ENCODE data around the gene KCNMA1. TPM values are rescaled to one million over a fixed set of nuclear protein-coding genes. Genes with fewer than 3 reads are reported as not detected.
A peak's percentile ranks its signal among the peaks of the same experiment; 100 is the strongest.

The KCNMA1 gene
- total RNA-seq, 4 donors from 2014 or later, result 68.4 to 170 (median 119) TPM

- intact Hi-C loops (cut with DNase I; ENCODE audit: low total_unique reads) (no loop called here), in situ Hi-C loops (cut with MboI; ENCODE audit: low pct_ligation_motif_present in 1 of 4, low pct_unique_long_range_greater_than_20kb in 1 of 4, low sequenced_read_pairs in 3 of 4) (no loop called here)
- Histone ChIP-seq H3K4me1 (peaks cover 0 to 4% (median 0%) of the 10 kb centered on the region in 4 donors), H3K27me3 (peaks cover 2% of the 10 kb centered on the region), H3K4me3 (no peak overlapping the region), H3K9me3 (no peaks in the 10 kb centered on the region), H3K27ac (peak overlapping the region in 1 of 4 donors; percentile 34), H3K36me3 (no peaks in the 10 kb centered on the region)
- no peak for DNase-seq
- TF ChIP-seq CTCF (IDR thresholded peaks at IDR 0.05) (no peak), EP300 (IDR thresholded peaks at IDR 0.05; ENCODE audit: low read depth) (no peak), POLR2A (IDR thresholded peaks at IDR 0.05) (no peak), POLR2AphosphoS5 (IDR thresholded peaks at IDR 0.05) (no peak)
- WGBS, 2 donors (ENCODE audit: low coverage in 1 of 2), result 80 to 94% methylated on average over 5 of the region's 5 CpGs
These were observed 425.0 kb downstream of the KCNMA1 start for GRCh38 chr10:77212632-77213031.

DNA sequence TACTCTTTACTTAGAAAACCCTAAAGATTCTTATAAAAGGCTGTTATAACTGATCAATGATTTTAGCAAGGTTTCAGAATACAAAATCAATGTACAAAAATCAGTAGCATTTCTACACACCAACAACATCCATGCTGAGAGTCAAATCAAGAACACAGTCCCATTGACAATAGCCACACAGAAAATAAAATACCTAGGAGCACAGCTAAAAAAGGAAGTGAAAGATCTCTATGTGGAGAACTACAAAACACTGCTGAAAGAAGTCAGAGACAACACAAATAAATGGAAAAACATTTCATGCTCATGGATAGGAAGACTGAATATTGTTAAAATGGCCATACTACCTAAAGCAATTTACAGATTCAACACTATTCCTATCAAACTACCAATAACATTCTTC is 427.0 kb downstream of the KCNMA1 start:
- Histone ChIP-seq H3K9me3 (no peaks in the 10 kb centered on the region), H3K36me3 (no peaks in the 10 kb centered on the region), H3K4me1 (peaks cover 0 to 4% (median 0%) of the 10 kb centered on the region in 4 donors), H3K27me3 (peaks cover 7% of the 10 kb centered on the region), H3K4me3 (no peak overlapping the region), H3K27ac (peak overlapping the region in 1 of 4 donors; percentile 58)
- no peak for DNase-seq
- TF ChIP-seq EP300 (IDR thresholded peaks at IDR 0.05; ENCODE audit: low read depth) (no peak), CTCF (IDR thresholded peaks at IDR 0.05) (no peak), POLR2AphosphoS5 (IDR thresholded peaks at IDR 0.05) (no peak), POLR2A (IDR thresholded peaks at IDR 0.05) (no peak)
- in situ Hi-C loops (cut with MboI; ENCODE audit: low pct_ligation_motif_present in 1 of 4, low pct_unique_long_range_greater_than_20kb in 1 of 4, low sequenced_read_pairs in 3 of 4), result no loop called here
- intact Hi-C loops (cut with DNase I; ENCODE audit: low total_unique reads), result no loop called here

DNA sequence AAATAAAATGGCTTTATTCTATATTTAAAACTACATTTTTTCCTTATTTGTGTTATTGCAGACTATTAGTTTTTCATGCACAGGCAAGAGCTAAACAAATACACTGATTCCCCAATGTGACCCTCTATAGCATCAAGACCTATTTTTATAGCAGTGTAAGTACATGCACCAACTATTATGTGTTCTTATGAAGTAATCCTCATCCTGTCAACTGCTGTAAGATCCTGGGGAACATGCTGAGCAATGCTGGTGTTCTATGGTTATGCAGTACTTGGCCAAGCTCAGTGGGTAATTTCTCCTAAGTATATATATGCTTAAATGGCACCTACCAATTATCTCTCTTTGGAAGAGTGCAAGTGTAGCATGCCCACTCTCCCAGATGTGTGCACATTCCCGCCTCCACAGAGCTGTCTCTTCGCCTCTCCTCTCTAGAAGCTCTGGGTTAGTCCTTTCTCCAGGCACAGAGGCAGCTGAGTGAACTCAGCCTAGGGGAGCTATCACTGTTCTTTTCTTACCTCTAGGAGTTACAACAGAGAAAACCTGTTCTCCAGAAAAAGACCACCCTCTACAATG is 428.8 kb downstream of the KCNMA1 start:
- intact Hi-C loops (cut with DNase I; ENCODE audit: low total_unique reads) (no loop called here), in situ Hi-C loops (cut with MboI; ENCODE audit: low pct_ligation_motif_present in 1 of 4, low pct_unique_long_range_greater_than_20kb in 1 of 4, low sequenced_read_pairs in 3 of 4) (no loop called here)
- Histone ChIP-seq H3K27ac (peak overlapping the region in 3 of 4 donors; percentile 51 to 72 (median 58)), H3K4me1 (no peaks in the 10 kb centered on the region), H3K27me3 (peaks cover 7% of the 10 kb centered on the region), H3K36me3 (no peaks in the 10 kb centered on the region), H3K9me3 (no peaks in the 10 kb centered on the region), H3K4me3 (no peak overlapping the region)
- DNase-seq, result no peak
- 93% methylated on average over 2 of the region's 2 CpGs; no CpG with 5 or more reads in 1 of the 2 donors for WGBS, 2 donors (ENCODE audit: low coverage in 1 of 2)
- no peak for TF ChIP-seq POLR2A (IDR thresholded peaks at IDR 0.05)
- no peak for TF ChIP-seq POLR2AphosphoS5 (IDR thresholded peaks at IDR 0.05)
- no peak for TF ChIP-seq CTCF (IDR thresholded peaks at IDR 0.05)
- TF ChIP-seq EP300 (IDR thresholded peaks at IDR 0.05; ENCODE audit: low read depth), result no peak

DNA sequence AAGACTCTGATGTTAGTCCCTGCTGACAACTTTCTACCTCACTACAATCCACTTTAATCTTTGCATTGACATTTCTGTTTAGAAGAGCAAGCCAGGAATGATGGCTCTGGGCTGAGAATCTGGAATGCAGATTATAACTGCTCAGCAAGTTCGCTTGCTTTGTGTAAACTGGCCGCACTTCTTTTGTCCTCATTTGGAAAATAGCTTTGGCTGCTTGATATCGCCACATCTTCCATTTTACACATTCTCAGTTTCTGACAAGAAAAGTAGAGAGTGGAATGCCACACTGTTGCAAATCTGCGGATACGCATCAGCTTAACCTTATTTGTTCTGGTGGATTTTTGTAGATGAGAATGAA is 429.8 kb downstream of the KCNMA1 start:
- Histone ChIP-seq H3K27me3 (peaks cover 14% of the 10 kb centered on the region), H3K4me1 (no peaks in the 10 kb centered on the region), H3K36me3 (no peaks in the 10 kb centered on the region), H3K27ac (peak overlapping the region; percentile 36 to 72 (median 54)), H3K9me3 (no peaks in the 10 kb centered on the region), H3K4me3 (no peak overlapping the region)
- intact Hi-C loops (cut with DNase I; ENCODE audit: low total_unique reads) (no loop called here), in situ Hi-C loops (cut with MboI; ENCODE audit: low pct_ligation_motif_present in 1 of 4, low pct_unique_long_range_greater_than_20kb in 1 of 4, low sequenced_read_pairs in 3 of 4) (no loop called here)
- DNase-seq, result no peak
- 73% methylated on average over 5 of the region's 5 CpGs; no CpG with 5 or more reads in 1 of the 2 donors for WGBS, 2 donors (ENCODE audit: low coverage in 1 of 2)
- TF ChIP-seq POLR2AphosphoS5 (IDR thresholded peaks at IDR 0.05), result no peak
- no peak for TF ChIP-seq CTCF (IDR thresholded peaks at IDR 0.05)
- TF ChIP-seq EP300 (IDR thresholded peaks at IDR 0.05; ENCODE audit: low read depth), result no peak
- no peak for TF ChIP-seq POLR2A (IDR thresholded peaks at IDR 0.05)
